Ovary (tissue), 9 donors: Measurements from ENCODE around the gene ANKRD42. TPM values are rescaled to one million over a fixed set of nuclear protein-coding genes. Genes with fewer than 3 reads are reported as not detected.
"Not testable (repeated sequence)": the region's sequence is repeated elsewhere in the genome, so short reads cannot be mapped to it uniquely, and the experiment has no call there.

ENCODE experiments used
- DNase-seq, 5 donors: peaks; one replicate each; pipeline ENCODE4 v3.0.0-alpha.2; 2019 to 2020
- H3K27ac ChIP-seq, 2 donors: fragments of 200-600 bp; one replicate each; pipeline versions ENCODE4 v1.5.1 to v1.8.0; 2019 to 2022
- H3K27me3 ChIP-seq: fragments of 200-600 bp; one replicate; pipeline ENCODE4 v1.8.0; 2022
- H3K36me3 ChIP-seq: fragments of 200-600 bp; sonication (generic); one replicate; pipeline ENCODE4 v1.5.1; 2019
- H3K4me1 ChIP-seq: one replicate; pipeline ENCODE4 v1.8.1; 2013; ENCODE audit warnings: mild to moderate bottlenecking, moderate library complexity; ENCODE audit not compliant: insufficient read depth
- H3K4me3 ChIP-seq: fragments of 200-600 bp; sonication (generic); one replicate; pipeline ENCODE4 v1.5.1; 2017
- H3K9me3 ChIP-seq, 2 donors: fragments of 200-600 bp in 1 of 2; sonication (generic) in 1 of 2; one replicate each; pipeline versions ENCODE4 v1.5.1 to v1.8.1; 2013 to 2019; ENCODE audit warnings: mild to moderate bottlenecking in 1 of 2, moderate library complexity in 1 of 2
- CTCF ChIP-seq, 3 donors: fragments of 450-650 bp in 2 of 3; fragments of 200-600 bp in 1 of 3; IDR thresholded peaks; one replicate each; pipeline versions ENCODE4 v1.5.1 to v1.8.0; 2016 to 2022; ENCODE audit warnings: antibody characterized with exemption in 3 of 3, mild to moderate bottlenecking in 1 of 3
- EP300 ChIP-seq: sonication (generic); formaldehyde crosslinking; IDR thresholded peaks from one replicate; pipeline ENCODE4 v1.6.1; 2017; ENCODE audit warnings: antibody characterized with exemption
- POLR2A ChIP-seq: fragments of 450-650 bp; IDR thresholded peaks from one replicate; pipeline ENCODE4 v1.6.1; 2017; ENCODE audit warnings: antibody characterized with exemption, mild to moderate bottlenecking, moderate library complexity
- WGBS, 3 donors: extraction: QIAGEN DNeasy Blood & Tissue Kit in 1 of 3; methylation state at CpG; one replicate each; pipeline versions ENCODE4 v1.1.5 to v1.1.7; 2013 to 2017; 5-methylcytosine and 5-hydroxymethylcytosine counted together
- intact Hi-C, 4 donors: fragments of 100-400 bp; cut with DNase I; formaldehyde crosslinking; loops; one replicate each; pipeline versions ENCODE4 v1.11.0 to v1.15.1; 2022 to 2023
- polyA plus RNA-seq, 2 donors: library from polyadenylated mRNA; stranded (reverse); fragments of 200-250 nt in 1 of 2; fragments of 350-450 nt in 1 of 2; fragmentation: Illumina TruSeq in 1 of 2; extraction: RNeasy Lipid Tissue Mini Kit (QIAGEN cat#74804) in 1 of 2; gene quantifications; one replicate each; pipeline ENCODE4 v1.2.3, GENCODE V29; 2013 to 2014
- total RNA-seq, 7 donors: library from RNA; depleted of rRNA in 2 of 7; stranded (reverse); fragments of >200 nt in 2 of 7; fragmentation: NEBNext Ultra II Directional in 3 of 7; extraction: Animal tissue kit (Norgen Biotek cat#: 25700) in 3 of 7; gene quantifications; one replicate each; pipeline versions ENCODE4 v1.1.0 to v1.2.4, GENCODE V29; 2016 to 2023
- donor health status: DM: no; HTN: no; CAD: no; lungs with moderate emphysema.
- donor health status: DM: no; HTN: no; CAD: no.
- donor health status: Bipolar disorder and iron deficiency.
- donor health status: DM: yes; HTN: yes; CAD: no.
- donor health status: DM: no; HTN: no; CAD: no.
- donor health status: DM: yes; HTN: yes; CAD: no.

The ANKRD42 gene
- total and polyA plus RNA-seq, 9 donors, result 5.6 to 21.7 (median 14.0) TPM

- Histone ChIP-seq H3K36me3 (no peaks in the 10 kb centered on the region), H3K27ac (peak overlapping the region in 1 of 2 donors; percentile 26)
- intact Hi-C loops, result loop anchor here in 2 of 4 donors (5.0 to 10.0 kb wide), 2 partner anchors 352 to 354 kb away; partner anchors contain the start of genes DDIAS (in 2 of the 2) and PRCP (in 2 of the 2)
Measured at GRCh38 chr11:83256602-83257340, 63.3 kb downstream of the ANKRD42 start.

GRCh38 chr11:83257761-83258168 lies 64.3 kb downstream of the ANKRD42 start:
- H3K9me3 ChIP-seq, result no peaks in the 10 kb centered on the region
- no peak overlapping the region for H3K4me3 ChIP-seq
- H3K27ac ChIP-seq, result peak overlapping the region in 1 of 2 donors; percentile 7
- WGBS, 3 donors, result 39 to 76% (median 60%) methylated on average over 3 of the region's 3 CpGs
- peak in 2 of 5 donors; percentile 15 to 27 for DNase-seq
- no peak for TF ChIP-seq CTCF (IDR thresholded peaks at IDR 0.05)
- no peak for TF ChIP-seq POLR2A
- TF ChIP-seq EP300, result no peak
- intact Hi-C loops, result loop anchor here in 2 of 4 donors (5.0 to 10.0 kb wide), 2 partner anchors 353 to 355 kb away; partner anchors contain the start of genes DDIAS (in 2 of the 2) and PRCP (in 2 of the 2)
- H3K36me3 ChIP-seq, result no peaks in the 10 kb centered on the region
- H3K4me1 ChIP-seq, result no peaks in the 10 kb centered on the region
- H3K27me3 ChIP-seq, result no peaks in the 10 kb centered on the region

More at GRCh38 chr11:83256602-83257340, 63.3 kb downstream of the ANKRD42 start:
- no peak overlapping the region for H3K4me3 ChIP-seq
- TF ChIP-seq CTCF (IDR thresholded peaks at IDR 0.05) (no peak), POLR2A (no peak), EP300 (no peak)
- 71 to 77% (median 73%) methylated on average over 3 of the region's 3 CpGs for WGBS, 3 donors
- H3K9me3 ChIP-seq, result no peaks in the 10 kb centered on the region
- H3K4me1 ChIP-seq, result no peaks in the 10 kb centered on the region
- no peak for DNase-seq
- no peaks in the 10 kb centered on the region for H3K27me3 ChIP-seq

GRCh38 chr11:83259559-83259958 lies 66.0 kb downstream of the ANKRD42 start:
- Histone ChIP-seq H3K36me3 (no peaks in the 10 kb centered on the region), H3K4me3 (no peak overlapping the region), H3K4me1 (no peaks in the 10 kb centered on the region), H3K9me3 (no peaks in the 10 kb centered on the region), H3K27ac (no peak overlapping the region), H3K27me3 (no peaks in the 10 kb centered on the region)
- intact Hi-C loops, result loop anchor here in 2 of 4 donors (5.0 to 10.0 kb wide), 2 partner anchors 355 to 357 kb away; partner anchors contain the start of genes DDIAS (in 2 of the 2) and PRCP (in 2 of the 2)
- 100% methylated on average over 1 of the region's 1 CpG for WGBS, 3 donors
- no peak for DNase-seq
- no peak for TF ChIP-seq EP300
- TF ChIP-seq CTCF (IDR thresholded peaks at IDR 0.05), result no peak
- TF ChIP-seq POLR2A, result no peak

GRCh38 chr11:83265331-83265730 lies 71.8 kb downstream of the ANKRD42 start:
- Histone ChIP-seq H3K36me3 (no peaks in the 10 kb centered on the region), H3K4me1 (no peaks in the 10 kb centered on the region), H3K27me3 (no peaks in the 10 kb centered on the region), H3K4me3 (no peak overlapping the region), H3K27ac (no peak overlapping the region), H3K9me3 (no peaks in the 10 kb centered on the region)
- no peak for TF ChIP-seq POLR2A
- no peak for TF ChIP-seq EP300
- no peak for TF ChIP-seq CTCF (IDR thresholded peaks at IDR 0.05)
- intact Hi-C loops, result no loop called here
- no peak for DNase-seq
- WGBS, 3 donors, result 90 to 95% (median 95%) methylated on average over 1 of the region's 1 CpG

GRCh38 chr11:83269080-83269479 lies 75.6 kb downstream of the ANKRD42 start:
- H3K27me3 ChIP-seq, H3K4me1 ChIP-seq, intact Hi-C loops, H3K27ac ChIP-seq, H3K36me3 ChIP-seq, H3K4me3 ChIP-seq, DNase-seq, H3K9me3 ChIP-seq: not testable (repeated sequence)
- 38 to 54% (median 43%) methylated on average over 2 of the region's 2 CpGs for WGBS, 3 donors

- H3K36me3 ChIP-seq, result not testable (repeated sequence)
- WGBS, 3 donors, result 97 to 99% (median 97%) methylated on average over 5 of the region's 5 CpGs
Measured at GRCh38 chr11:83271734-83272133, 78.2 kb downstream of the ANKRD42 start.

More at GRCh38 chr11:83271734-83272133, 78.2 kb downstream of the ANKRD42 start:
- H3K27ac ChIP-seq, DNase-seq, H3K9me3 ChIP-seq, H3K4me3 ChIP-seq, H3K4me1 ChIP-seq, H3K27me3 ChIP-seq, intact Hi-C loops: not testable (repeated sequence)
